Natural killer cell treated with Interleukin-12 subunit alpha and Interleukin-12 subunit beta and Interleukin-15 and Interleukin-18, amount 100 ng/mL, for 72 hours (primary cell): ENCODE measurements around the gene DDX10. TPM values are rescaled to one million over a fixed set of nuclear protein-coding genes. Genes with fewer than 3 reads are reported as not detected.
"Not testable (repeated sequence)": the region's sequence is repeated elsewhere in the genome, so short reads cannot be mapped to it uniquely, and the experiment has no call there.

Source experiments
- ATAC-seq, 2 donors: fragments of 150-1000 bp; cut with Tn5 transposase in 1 of 2; sonication (Bioruptor Pico), chemical (Tn5 transposase) in 1 of 2; 2 replicates each; pipeline ENCODE4 v1.10.0; 2021
- DNase-seq: peaks from one replicate; pipeline ENCODE4 v3.0.0; 2022; ENCODE audit warnings: low spot score
- H3K27ac Mint-ChIP-seq, 2 donors: 1 replicate in 1 of 2; 2 replicates in 1 of 2; pipeline ENCODE4 v1.8.0; 2022; ENCODE audit warnings: mixed read lengths in 2 of 2, mild to moderate bottlenecking in 1 of 2, moderate library complexity in 1 of 2
- H3K27me3 Mint-ChIP-seq, 2 donors: 1 replicate in 1 of 2; 2 replicates in 1 of 2; pipeline ENCODE4 v1.8.0; 2022; ENCODE audit warnings: mixed read lengths in 2 of 2
- H3K36me3 Mint-ChIP-seq: one replicate; pipeline ENCODE4 v1.8.0; 2022; ENCODE audit warnings: mixed read lengths
- H3K4me1 Mint-ChIP-seq, 2 donors: 1 replicate in 1 of 2; 2 replicates in 1 of 2; pipeline ENCODE4 v1.8.0; 2022; ENCODE audit warnings: low read depth in 2 of 2, mixed read lengths in 2 of 2, mild to moderate bottlenecking in 1 of 2
- H3K4me3 Mint-ChIP-seq: one replicate; pipeline ENCODE4 v1.8.0; 2022; ENCODE audit warnings: mixed read lengths
- H3K9me3 Mint-ChIP-seq: 2 replicates; pipeline ENCODE4 v1.8.0; 2022; ENCODE audit warnings: mixed read lengths
- total RNA-seq, 2 donors: library from RNA; stranded (reverse); gene quantifications; one replicate each; pipeline ENCODE4 v1.2.3, GENCODE V29; 2022

Gene DDX10
- total RNA-seq, 2 donors from 2014 or later: 39.2 to 84.1 TPM

DNA sequence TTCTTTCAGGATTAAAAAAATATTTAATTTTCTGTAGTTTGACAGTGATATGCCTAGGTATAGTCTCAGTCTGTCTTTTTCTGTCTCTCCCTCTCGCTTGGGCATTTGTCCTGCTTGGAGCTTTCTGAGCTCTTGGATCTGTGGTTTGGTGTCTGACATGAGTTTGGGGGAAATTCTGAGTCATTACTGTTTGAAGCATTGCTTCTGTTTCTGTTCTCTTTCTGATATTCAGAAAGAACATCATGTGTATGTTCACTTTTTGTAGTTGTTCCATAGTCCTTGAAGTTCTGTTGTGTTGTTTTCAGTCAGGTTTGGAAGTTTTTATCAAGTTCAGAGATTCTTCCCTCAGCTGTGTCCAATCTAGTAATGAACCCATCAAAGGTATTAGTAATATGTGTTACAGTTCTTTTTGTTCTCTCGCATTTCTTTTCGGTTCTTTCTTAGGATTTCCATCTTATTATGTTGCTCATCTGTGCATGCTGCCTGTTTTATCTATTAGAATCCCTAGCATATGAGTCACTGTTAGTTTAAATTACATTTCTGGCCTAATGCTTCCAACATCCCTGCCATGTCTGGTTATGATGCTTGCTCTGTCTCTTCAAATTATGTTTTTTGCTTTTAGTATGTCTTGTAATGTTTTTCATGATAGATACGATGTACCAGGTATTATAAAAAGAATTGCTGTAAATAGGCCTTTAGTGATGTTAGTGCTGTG lies 48.4 kb downstream of the DDX10 start:
- no peak for ATAC-seq

DNA sequence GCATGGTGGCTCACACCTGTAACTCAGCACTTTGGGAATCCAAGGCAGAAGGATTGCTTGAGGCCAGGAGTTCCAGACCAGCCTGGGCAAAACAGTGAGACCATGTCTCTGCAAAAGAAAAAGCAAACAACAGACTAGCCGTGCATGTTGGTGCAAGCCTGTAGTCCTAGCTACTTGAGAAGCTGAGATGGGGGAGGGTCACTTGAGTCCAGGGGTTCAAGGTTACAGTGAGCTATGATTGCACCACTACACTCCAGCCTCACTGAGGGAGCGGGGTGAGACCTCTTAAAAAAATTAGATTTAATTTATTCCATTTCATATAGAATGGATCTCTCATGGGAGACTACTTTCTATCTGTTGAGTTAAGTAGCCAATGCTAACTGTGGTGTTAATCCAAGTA lies 50.4 kb downstream of the DDX10 start:
- no peaks in the 10 kb centered on the region for H3K27me3 Mint-ChIP-seq
- H3K27ac Mint-ChIP-seq: peak overlapping the region in 1 of 2 donors; percentile 36
- H3K9me3 Mint-ChIP-seq: no peaks in the 10 kb centered on the region
- H3K36me3 Mint-ChIP-seq: peaks cover 37% of the 10 kb centered on the region
- H3K4me1 Mint-ChIP-seq: peaks cover 10 to 16% of the 10 kb centered on the region in 2 donors
- ATAC-seq: no peak
- H3K4me3 Mint-ChIP-seq: no peak overlapping the region
- DNase-seq: no peak

More for the DNA sequence above, 48.4 kb downstream of the DDX10 start:
- peaks cover 4% of the 10 kb centered on the region for H3K9me3 Mint-ChIP-seq
- H3K27ac Mint-ChIP-seq: peak overlapping the region in 1 of 2 donors; percentile 9
- H3K27me3 Mint-ChIP-seq: no peaks in the 10 kb centered on the region
- H3K36me3 Mint-ChIP-seq: peaks cover 48% of the 10 kb centered on the region
- no peak for DNase-seq
- peak overlapping the region; percentile 3 for H3K4me3 Mint-ChIP-seq
- H3K4me1 Mint-ChIP-seq: peaks cover 18 to 25% of the 10 kb centered on the region in 2 donors

GRCh38 chr11:108718466-108718865 lies 53.6 kb downstream of the DDX10 start:
- ATAC-seq (no peak), DNase-seq (no peak)
- Mint-ChIP-seq H3K27me3 (no peaks in the 10 kb centered on the region), H3K27ac (no peak overlapping the region), H3K36me3 (peaks cover 19% of the 10 kb centered on the region), H3K4me3 (no peak overlapping the region), H3K4me1 (peaks cover 2 to 3% of the 10 kb centered on the region in 2 donors), H3K9me3 (no peaks in the 10 kb centered on the region)

DNA sequence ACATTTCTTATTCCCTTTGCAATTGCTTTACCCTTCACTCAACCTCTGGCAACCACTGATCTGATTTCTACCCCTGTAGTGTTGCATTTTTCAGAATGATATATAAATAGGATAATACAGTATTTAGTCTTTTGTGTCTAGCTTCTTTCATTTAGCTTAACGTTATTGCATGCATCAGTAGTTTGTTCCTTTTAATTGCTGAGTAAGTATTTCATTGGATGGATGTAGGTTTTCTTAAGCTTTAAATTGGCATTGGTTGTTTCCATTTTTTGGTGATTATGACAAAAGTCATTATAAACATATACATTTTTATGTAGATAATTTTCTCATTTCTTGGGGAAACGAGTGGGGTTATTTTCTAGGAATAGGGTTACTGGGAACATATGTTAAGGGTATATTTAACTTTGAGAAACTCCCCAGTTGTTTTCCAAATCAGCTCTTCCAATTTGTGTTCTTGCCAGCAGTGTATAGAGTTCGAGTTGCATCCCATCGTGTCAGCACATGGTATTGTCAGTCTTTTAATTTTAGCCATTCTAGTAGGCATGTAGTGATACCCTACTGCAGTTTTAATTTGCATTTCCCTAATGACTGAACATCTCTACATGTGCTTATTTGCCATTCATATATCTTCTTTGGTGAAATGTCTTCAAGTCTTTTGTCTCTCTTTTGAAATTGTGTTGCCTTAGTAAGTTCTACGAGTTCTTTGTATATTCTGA lies 60.3 kb downstream of the DDX10 start:
- H3K4me1 Mint-ChIP-seq: peaks cover 10 to 34% of the 10 kb centered on the region in 2 donors
- H3K27me3 Mint-ChIP-seq: no peaks in the 10 kb centered on the region
- no peaks in the 10 kb centered on the region for H3K9me3 Mint-ChIP-seq
- no peak for ATAC-seq
- no peak for DNase-seq
- H3K27ac Mint-ChIP-seq: no peak overlapping the region
- H3K36me3 Mint-ChIP-seq: peaks cover 32% of the 10 kb centered on the region
- H3K4me3 Mint-ChIP-seq: no peak overlapping the region

DNA sequence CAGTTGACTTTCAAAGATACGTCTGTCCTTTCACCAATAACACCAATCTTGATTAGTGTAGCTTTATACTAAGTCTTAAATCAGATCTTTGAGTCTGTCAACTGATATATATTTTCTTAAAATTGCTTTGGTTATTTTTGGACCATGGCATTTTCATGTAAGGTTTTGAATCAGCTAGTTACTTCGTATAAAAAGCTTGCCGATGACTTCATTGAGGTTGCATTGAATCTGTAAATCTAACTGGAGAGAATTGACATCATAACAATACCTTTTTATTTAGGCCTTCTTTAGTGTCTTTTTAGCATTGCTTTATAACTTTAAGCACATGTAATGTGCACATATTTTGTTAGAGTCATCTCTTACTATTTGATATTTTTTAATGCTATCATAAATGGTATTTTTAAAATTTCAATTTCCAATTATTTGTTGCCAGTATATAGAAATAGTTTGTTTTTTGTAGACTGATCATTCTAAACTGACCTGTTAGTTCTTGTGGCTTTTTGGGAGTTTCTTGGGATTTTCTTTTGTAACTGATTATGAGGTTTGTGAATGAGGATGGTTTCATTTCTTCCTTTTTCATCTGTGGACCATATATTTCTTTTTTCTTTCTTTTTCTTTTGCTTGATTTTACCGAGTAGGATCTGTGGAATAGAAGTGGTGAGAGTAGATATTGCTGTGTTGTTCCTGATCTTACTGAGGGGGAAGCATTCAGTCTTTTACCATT lies 61.4 kb downstream of the DDX10 start:
- peak overlapping the region; percentile 68 for H3K4me3 Mint-ChIP-seq
- ATAC-seq (no peak), DNase-seq (no peak)
- H3K4me1 Mint-ChIP-seq: peaks cover 10 to 35% of the 10 kb centered on the region in 2 donors
- no peaks in the 10 kb centered on the region for H3K27me3 Mint-ChIP-seq
- H3K36me3 Mint-ChIP-seq: peaks cover 32% of the 10 kb centered on the region
- H3K27ac Mint-ChIP-seq: peak overlapping the region; percentile 9 to 34
- no peaks in the 10 kb centered on the region for H3K9me3 Mint-ChIP-seq

DNA sequence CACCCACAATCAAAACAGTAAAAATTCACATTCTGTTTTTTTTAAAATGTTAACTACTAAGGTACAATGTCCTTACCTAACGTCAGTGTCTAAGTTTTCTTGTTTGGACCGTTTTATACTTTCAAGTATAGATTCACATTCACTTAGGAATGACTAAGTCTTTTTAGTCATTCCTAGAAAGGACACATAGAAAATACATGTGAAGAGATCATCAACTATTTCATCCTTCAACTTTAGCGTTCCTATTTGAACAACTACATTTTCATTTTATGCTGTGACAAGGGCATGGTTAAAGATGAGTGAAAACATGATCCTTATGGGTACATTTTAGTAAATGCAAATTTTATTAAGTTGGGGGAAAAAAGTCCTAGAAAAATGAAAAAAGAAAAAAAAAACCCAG lies 62.8 kb downstream of the DDX10 start:
- H3K4me3 Mint-ChIP-seq: peak overlapping the region; percentile 68
- no peaks in the 10 kb centered on the region for H3K27me3 Mint-ChIP-seq
- H3K36me3 Mint-ChIP-seq: peaks cover 36% of the 10 kb centered on the region
- H3K27ac Mint-ChIP-seq: peak overlapping the region in 1 of 2 donors; percentile 34
- H3K4me1 Mint-ChIP-seq: peaks cover 14 to 41% of the 10 kb centered on the region in 2 donors
- DNase-seq: no peak
- H3K9me3 Mint-ChIP-seq: no peaks in the 10 kb centered on the region
- peak in 1 of 2 donors; percentile 80 for ATAC-seq

GRCh38 chr11:108729227-108729871 lies 64.5 kb downstream of the DDX10 start:
- ATAC-seq: no peak
- H3K4me1 Mint-ChIP-seq: peaks cover 28 to 57% of the 10 kb centered on the region in 2 donors

DNA sequence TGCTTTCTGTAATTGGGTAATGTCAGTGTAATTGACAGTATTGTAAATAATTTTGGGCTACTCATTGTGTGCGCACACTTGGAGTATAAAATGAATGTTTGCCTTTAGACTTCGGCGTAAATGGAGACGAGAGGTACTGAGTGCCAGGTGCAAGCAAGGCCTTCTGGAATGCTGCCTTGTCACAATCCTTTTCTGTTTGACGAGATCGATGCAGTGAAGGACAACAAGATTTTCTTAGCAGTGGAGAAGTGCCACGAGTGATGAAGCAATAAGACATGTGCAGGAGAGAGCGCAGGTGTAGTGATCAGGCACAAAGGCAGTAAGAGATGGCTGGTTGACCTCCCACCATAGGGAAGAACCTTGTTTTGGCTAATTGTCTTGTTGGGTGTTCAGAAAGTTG lies 67.5 kb downstream of the DDX10 start:
- no peak for DNase-seq
- H3K36me3 Mint-ChIP-seq: peaks cover 12% of the 10 kb centered on the region
- ATAC-seq: no peak
- no peaks in the 10 kb centered on the region for H3K9me3 Mint-ChIP-seq
- peak overlapping the region in 1 of 2 donors; percentile 56 for H3K27ac Mint-ChIP-seq
- peaks cover 26 to 48% of the 10 kb centered on the region in 2 donors for H3K4me1 Mint-ChIP-seq
- H3K27me3 Mint-ChIP-seq: no peaks in the 10 kb centered on the region
- peak overlapping the region; percentile 50 for H3K4me3 Mint-ChIP-seq

More at GRCh38 chr11:108729227-108729871, 64.5 kb downstream of the DDX10 start:
- Mint-ChIP-seq H3K27ac (peak overlapping the region; percentile 15 to 66), H3K36me3 (peaks cover 29% of the 10 kb centered on the region), H3K4me3 (no peak overlapping the region), H3K27me3 (no peaks in the 10 kb centered on the region), H3K9me3 (no peaks in the 10 kb centered on the region)
- DNase-seq: no peak

GRCh38 chr11:108733479-108734116 lies 68.7 kb downstream of the DDX10 start:
- H3K27ac Mint-ChIP-seq: peak overlapping the region; percentile 7 to 76
- peak; percentile 58 for DNase-seq
- H3K4me3 Mint-ChIP-seq: peak overlapping the region; percentile 61
- H3K9me3 Mint-ChIP-seq: no peaks in the 10 kb centered on the region
- H3K4me1 Mint-ChIP-seq: peaks cover 26 to 47% of the 10 kb centered on the region in 2 donors
- no peaks in the 10 kb centered on the region for H3K27me3 Mint-ChIP-seq
- peaks cover 12% of the 10 kb centered on the region for H3K36me3 Mint-ChIP-seq
- peak; percentile 83 to 96 for ATAC-seq

GRCh38 chr11:108734283-108734682 lies 69.4 kb downstream of the DDX10 start:
- DNase-seq (no peak), ATAC-seq (no peak)
- peaks cover 5% of the 10 kb centered on the region for H3K36me3 Mint-ChIP-seq
- peak overlapping the region; percentile 61 for H3K4me3 Mint-ChIP-seq
- H3K27ac Mint-ChIP-seq: peak overlapping the region; percentile 7 to 76
- H3K9me3 Mint-ChIP-seq: no peaks in the 10 kb centered on the region
- H3K27me3 Mint-ChIP-seq: no peaks in the 10 kb centered on the region
- H3K4me1 Mint-ChIP-seq: peaks cover 22 to 40% of the 10 kb centered on the region in 2 donors

DNA sequence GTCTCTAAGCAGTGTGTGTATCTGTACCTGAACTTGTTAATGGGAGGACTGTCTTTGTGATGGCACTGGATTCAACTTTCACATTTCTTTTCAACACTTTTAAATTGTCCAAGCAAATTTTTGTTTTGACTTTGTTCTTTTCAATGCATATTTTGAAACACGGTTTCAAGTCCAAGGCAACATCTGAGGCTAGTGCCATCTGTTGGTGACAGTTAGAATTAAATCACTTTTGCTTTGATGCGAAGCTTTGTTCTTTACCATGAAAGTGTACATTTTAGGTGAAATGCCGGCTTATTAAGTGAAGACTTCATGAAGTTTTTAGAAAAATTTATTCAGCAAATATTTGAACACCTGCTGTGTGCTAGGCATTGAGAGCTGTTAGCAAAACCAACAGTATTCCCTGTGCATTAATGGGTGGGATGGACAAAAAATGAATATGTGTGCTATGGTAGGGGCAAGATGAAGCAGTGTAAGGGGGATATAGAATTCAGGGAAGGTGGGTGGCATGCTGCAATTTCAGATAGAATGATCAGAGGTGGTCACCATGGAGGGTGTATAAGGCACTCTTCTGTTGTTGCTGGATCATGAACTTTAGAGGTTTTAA lies 70.2 kb downstream of the DDX10 start:
- H3K27ac Mint-ChIP-seq: no peak overlapping the region
- DNase-seq: no peak
- H3K27me3 Mint-ChIP-seq: no peaks in the 10 kb centered on the region
- no peaks in the 10 kb centered on the region for H3K9me3 Mint-ChIP-seq
- no peak overlapping the region for H3K4me3 Mint-ChIP-seq
- peaks cover 7% of the 10 kb centered on the region for H3K36me3 Mint-ChIP-seq
- H3K4me1 Mint-ChIP-seq: peaks cover 22 to 32% of the 10 kb centered on the region in 2 donors
- no peak for ATAC-seq

DNA sequence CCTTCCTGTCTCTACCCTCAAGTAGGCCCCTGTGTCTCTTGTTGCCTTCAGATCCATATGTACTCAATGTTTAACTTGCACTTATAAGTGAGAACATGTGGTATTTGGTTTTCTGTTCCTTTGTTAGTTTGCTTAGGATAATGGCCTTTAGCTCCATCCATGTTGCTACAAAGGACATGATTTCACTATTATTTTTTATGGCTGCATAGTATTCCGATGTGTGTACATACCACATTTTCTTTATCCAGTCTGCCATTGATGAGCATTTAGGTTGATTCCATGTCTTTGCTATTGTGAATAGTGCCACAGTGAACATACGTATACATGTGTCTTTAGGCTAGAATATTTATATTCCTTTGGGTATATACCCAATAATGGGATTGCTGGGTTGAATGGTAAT lies 75.3 kb downstream of the DDX10 start:
- H3K4me1 Mint-ChIP-seq, H3K4me3 Mint-ChIP-seq, H3K27me3 Mint-ChIP-seq, DNase-seq, H3K9me3 Mint-ChIP-seq, H3K27ac Mint-ChIP-seq, ATAC-seq: not testable (repeated sequence)
- H3K36me3 Mint-ChIP-seq: peaks cover 22% of the 10 kb centered on the region

DNA sequence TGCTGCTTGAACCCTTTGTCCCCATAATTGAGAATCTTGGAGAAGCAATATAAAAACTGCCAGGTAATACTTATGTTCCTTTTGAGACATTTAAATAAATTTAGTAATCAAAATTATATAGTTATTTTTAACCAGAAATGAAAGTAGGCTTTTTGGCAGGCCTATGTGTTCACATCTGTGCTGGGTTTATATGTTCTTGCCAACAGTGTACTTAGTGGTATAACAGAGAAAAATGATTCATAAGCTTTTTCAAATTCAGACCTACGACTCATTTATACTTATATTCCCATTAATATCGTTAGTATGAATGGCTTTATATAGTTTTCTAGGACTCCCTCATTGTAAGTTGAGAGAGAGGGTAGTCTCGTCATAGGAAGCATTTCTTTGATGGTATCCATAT lies 79.0 kb downstream of the DDX10 start:
- H3K4me1 Mint-ChIP-seq: peaks cover 0 to 4% of the 10 kb centered on the region in 2 donors
- H3K27ac Mint-ChIP-seq: no peak overlapping the region
- peaks cover 6% of the 10 kb centered on the region for H3K9me3 Mint-ChIP-seq
- DNase-seq: no peak
- ATAC-seq: no peak
- H3K4me3 Mint-ChIP-seq: no peak overlapping the region
- no peaks in the 10 kb centered on the region for H3K27me3 Mint-ChIP-seq
- H3K36me3 Mint-ChIP-seq: peaks cover 22% of the 10 kb centered on the region
